GM18907 (cell line): Measurements from ENCODE around the gene ICA1.

Experiments
- ATAC-seq: cut with Tn5 transposase; IDR thresholded peaks from one replicate; pipeline ENCODE4 v1.9.1; 2021; ENCODE audit warnings: mild to moderate bottlenecking, moderate library complexity; ENCODE audit not compliant: unreplicated experiment

ICA1 gene

GRCh38 chr7:8228766-8229674 is 32.9 kb downstream of the ICA1 start:
- no peak for ATAC-seq

GRCh38 chr7:8228068-8228467 is 33.9 kb downstream of the ICA1 start:
- no peak for ATAC-seq

GRCh38 chr7:8227261-8227660 is 34.7 kb downstream of the ICA1 start:
- no peak for ATAC-seq

GRCh38 chr7:8226501-8226900 is 35.5 kb downstream of the ICA1 start:
- no peak for ATAC-seq

- ATAC-seq, result no peak
Measured at GRCh38 chr7:8221567-8221966, 40.4 kb downstream of the ICA1 start.

- ATAC-seq, result no peak
Measured at GRCh38 chr7:8221101-8221495, 40.9 kb downstream of the ICA1 start.

- ATAC-seq, result no peak
Measured at GRCh38 chr7:8220376-8221100, 41.4 kb downstream of the ICA1 start.

- ATAC-seq, result no peak
Measured at GRCh38 chr7:8217200-8218068, 44.5 kb downstream of the ICA1 start.

- no peak for ATAC-seq
Measured at GRCh38 chr7:8216334-8216690, 45.7 kb downstream of the ICA1 start.

GRCh38 chr7:8215648-8216333 is 46.2 kb downstream of the ICA1 start:
- ATAC-seq, result no peak

GRCh38 chr7:8214244-8214824 is 47.6 kb downstream of the ICA1 start:
- ATAC-seq, result no peak

GRCh38 chr7:8213381-8213780 is 48.6 kb downstream of the ICA1 start:
- no peak for ATAC-seq

GRCh38 chr7:8212638-8213037 is 49.3 kb downstream of the ICA1 start:
- ATAC-seq, result no peak

GRCh38 chr7:8211725-8212096 is 50.3 kb downstream of the ICA1 start:
- ATAC-seq, result no peak

- ATAC-seq, result no peak
Measured at GRCh38 chr7:8210845-8211724, 50.9 kb downstream of the ICA1 start.

- ATAC-seq, result no peak
Measured at GRCh38 chr7:8209353-8209752, 52.6 kb downstream of the ICA1 start.

GRCh38 chr7:8208816-8209215 is 53.2 kb downstream of the ICA1 start:
- ATAC-seq, result no peak

- no peak for ATAC-seq
Measured at GRCh38 chr7:8206956-8207355, 55.0 kb downstream of the ICA1 start.

- ATAC-seq, result no peak
Measured at GRCh38 chr7:8205537-8205936, 56.4 kb downstream of the ICA1 start.

- ATAC-seq, result no peak
Measured at GRCh38 chr7:8205031-8205387, 57.0 kb downstream of the ICA1 start.
